ENCODE measurements around the gene G0S2.

The G0S2 gene

GRCh38 chr1:209672705-209673630 is 2.2 kb upstream of the G0S2 start:
- no peaks in the 10 kb centered on the region for H3K79me2 ChIP-seq (ENCODE audit: insufficient read depth, low read length)
- no peaks in the 10 kb centered on the region for H3K9me3 ChIP-seq (ENCODE audit: low read length)
- H3K4me3 ChIP-seq (ENCODE audit: low read depth, low read length, poor library complexity, severe bottlenecking): no peak overlapping the region
- no peak for TF ChIP-seq CTCF (IDR thresholded peaks at IDR 0.05; ENCODE audit: low read length)
- TF ChIP-seq EZH2 (IDR thresholded peaks at IDR 0.05; ENCODE audit: borderline replicate concordance, low read length): no peak
- H3F3A ChIP-seq (ENCODE audit: insufficient read depth, low read length): no peaks in the 10 kb centered on the region
- no peak overlapping the region for H2AFZ ChIP-seq (ENCODE audit: low read length)
- H3K4me2 ChIP-seq (ENCODE audit: low read length): no peak overlapping the region
- no peaks in the 10 kb centered on the region for H3K9me2 ChIP-seq (ENCODE audit: low read depth, low read length)
- no peak overlapping the region for H3K27ac ChIP-seq (ENCODE audit: low read depth, low read length, poor library complexity, severe bottlenecking)
- no peaks in the 10 kb centered on the region for H4K20me1 ChIP-seq (ENCODE audit: insufficient read depth, low read length)
- no peaks in the 10 kb centered on the region for H3K36me3 ChIP-seq (ENCODE audit: insufficient read depth, low read length)
- no peaks in the 10 kb centered on the region; the same call in 1 of the 2 replicates for H3K27me3 ChIP-seq (ENCODE audit: insufficient read depth, low read length)
- H3K9ac ChIP-seq (ENCODE audit: low read length): no peak overlapping the region
- H3K4me1 ChIP-seq (ENCODE audit: insufficient read depth, low read length, severe bottlenecking): no peaks in the 10 kb centered on the region

GRCh38 chr1:209673631-209674417 is 1.4 kb upstream of the G0S2 start:
- Histone ChIP-seq H3K9ac (ENCODE audit: low read length) (no peak overlapping the region), H3K36me3 (ENCODE audit: insufficient read depth, low read length) (no peaks in the 10 kb centered on the region), H3K27ac (ENCODE audit: low read depth, low read length, poor library complexity, severe bottlenecking) (no peak overlapping the region), H3K4me2 (ENCODE audit: low read length) (no peak overlapping the region), H3K9me2 (ENCODE audit: low read depth, low read length) (no peaks in the 10 kb centered on the region), H4K20me1 (ENCODE audit: insufficient read depth, low read length) (no peaks in the 10 kb centered on the region), H3K79me2 (ENCODE audit: insufficient read depth, low read length) (no peaks in the 10 kb centered on the region), H3K27me3 (ENCODE audit: insufficient read depth, low read length) (no peaks in the 10 kb centered on the region; the same call in 1 of the 2 replicates), H3K9me3 (ENCODE audit: low read length) (no peaks in the 10 kb centered on the region), H3F3A (ENCODE audit: insufficient read depth, low read length) (no peaks in the 10 kb centered on the region), H3K4me3 (ENCODE audit: low read depth, low read length, poor library complexity, severe bottlenecking) (no peak overlapping the region), H2AFZ (ENCODE audit: low read length) (no peak overlapping the region), H3K4me1 (ENCODE audit: insufficient read depth, low read length, severe bottlenecking) (no peaks in the 10 kb centered on the region)
- TF ChIP-seq CTCF (IDR thresholded peaks at IDR 0.05; ENCODE audit: low read length) (no peak), EZH2 (IDR thresholded peaks at IDR 0.05; ENCODE audit: borderline replicate concordance, low read length) (no peak)

GRCh38 chr1:209675565-209676154 is 448 bp downstream of the G0S2 start:
- no peaks in the 10 kb centered on the region for H3K79me2 ChIP-seq (ENCODE audit: insufficient read depth, low read length)
- H3K36me3 ChIP-seq (ENCODE audit: insufficient read depth, low read length): no peaks in the 10 kb centered on the region
- no peak overlapping the region for H3K9ac ChIP-seq (ENCODE audit: low read length)
- H3K4me2 ChIP-seq (ENCODE audit: low read length): no peak overlapping the region
- no peaks in the 10 kb centered on the region for H3K9me2 ChIP-seq (ENCODE audit: low read depth, low read length)
- H3K27me3 ChIP-seq (ENCODE audit: insufficient read depth, low read length): no peaks in the 10 kb centered on the region
- H3K4me1 ChIP-seq (ENCODE audit: insufficient read depth, low read length, severe bottlenecking): no peaks in the 10 kb centered on the region
- no peak overlapping the region for H3K4me3 ChIP-seq (ENCODE audit: low read depth, low read length, poor library complexity, severe bottlenecking)
- no peaks in the 10 kb centered on the region for H3F3A ChIP-seq (ENCODE audit: insufficient read depth, low read length)
- no peak overlapping the region for H2AFZ ChIP-seq (ENCODE audit: low read length)
- H3K9me3 ChIP-seq (ENCODE audit: low read length): no peaks in the 10 kb centered on the region
- no peak overlapping the region for H3K27ac ChIP-seq (ENCODE audit: low read depth, low read length, poor library complexity, severe bottlenecking)
- no peak for TF ChIP-seq CTCF (IDR thresholded peaks at IDR 0.05; ENCODE audit: low read length)
- no peak for TF ChIP-seq EZH2 (IDR thresholded peaks at IDR 0.05; ENCODE audit: borderline replicate concordance, low read length)
- no peaks in the 10 kb centered on the region for H4K20me1 ChIP-seq (ENCODE audit: insufficient read depth, low read length)

All from OCI-LY1 (cell line).